ENCODE results near the gene PIGQ.

PIGQ gene

GRCh38 chr16:534135-534534 lies 35.6 kb upstream of the PIGQ start:
- DNase-seq (ENCODE audit: low spot score), result no peak

GRCh38 chr16:534856-535445 lies 34.8 kb upstream of the PIGQ start:
- DNase-seq (ENCODE audit: low spot score), result peak; percentile 50

DNA sequence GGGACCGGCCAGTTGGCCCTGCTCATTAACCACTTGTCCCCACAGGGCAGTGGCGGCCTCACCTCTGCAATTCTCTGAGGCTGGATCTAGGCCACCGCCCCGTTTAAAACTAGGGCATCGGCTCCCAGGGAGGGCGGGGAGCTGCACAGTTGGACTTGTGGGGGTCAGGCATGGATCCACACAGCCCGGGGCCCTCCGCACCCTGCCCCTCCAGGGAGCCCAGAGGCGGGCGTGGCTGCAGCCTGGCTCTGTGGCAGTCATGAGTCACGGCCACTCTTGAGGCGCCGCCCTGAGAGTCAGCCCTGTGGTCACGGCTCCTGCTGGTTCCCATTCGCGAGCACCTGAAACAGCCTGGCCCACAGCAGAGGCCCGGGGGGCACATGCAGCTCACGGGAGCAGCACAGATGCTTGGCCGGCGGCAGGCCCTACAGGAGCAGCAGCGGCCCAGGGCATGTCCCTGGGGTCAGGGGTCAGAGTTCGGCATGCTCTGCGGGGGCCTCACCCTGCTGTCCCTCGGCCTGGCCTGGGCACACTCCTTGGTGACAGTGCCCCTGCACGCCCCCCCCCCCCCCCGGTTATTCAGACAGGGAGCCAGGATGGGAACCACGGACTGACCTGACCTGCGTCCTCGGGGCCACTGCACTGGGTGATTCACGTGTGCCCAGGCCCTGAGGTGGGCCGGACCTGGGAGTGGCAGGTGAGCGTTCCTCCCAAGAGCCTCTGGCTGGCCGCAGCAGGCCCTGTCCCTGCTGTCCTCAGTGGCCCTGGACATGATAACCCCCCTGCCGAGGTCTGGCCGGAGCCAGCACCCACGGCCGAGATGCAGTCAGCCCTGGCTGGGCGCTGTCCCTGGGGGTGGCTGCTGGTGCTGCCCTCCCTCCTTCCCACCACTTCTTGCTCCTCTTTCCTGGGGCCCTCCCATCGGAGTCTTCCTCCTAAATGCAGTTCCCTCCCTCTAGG lies 34.0 kb upstream of the PIGQ start:
- no peak for DNase-seq (ENCODE audit: low spot score)

- DNase-seq (ENCODE audit: low spot score), result no peak
Measured at GRCh38 chr16:536746-537145, 33.0 kb upstream of the PIGQ start.

DNA sequence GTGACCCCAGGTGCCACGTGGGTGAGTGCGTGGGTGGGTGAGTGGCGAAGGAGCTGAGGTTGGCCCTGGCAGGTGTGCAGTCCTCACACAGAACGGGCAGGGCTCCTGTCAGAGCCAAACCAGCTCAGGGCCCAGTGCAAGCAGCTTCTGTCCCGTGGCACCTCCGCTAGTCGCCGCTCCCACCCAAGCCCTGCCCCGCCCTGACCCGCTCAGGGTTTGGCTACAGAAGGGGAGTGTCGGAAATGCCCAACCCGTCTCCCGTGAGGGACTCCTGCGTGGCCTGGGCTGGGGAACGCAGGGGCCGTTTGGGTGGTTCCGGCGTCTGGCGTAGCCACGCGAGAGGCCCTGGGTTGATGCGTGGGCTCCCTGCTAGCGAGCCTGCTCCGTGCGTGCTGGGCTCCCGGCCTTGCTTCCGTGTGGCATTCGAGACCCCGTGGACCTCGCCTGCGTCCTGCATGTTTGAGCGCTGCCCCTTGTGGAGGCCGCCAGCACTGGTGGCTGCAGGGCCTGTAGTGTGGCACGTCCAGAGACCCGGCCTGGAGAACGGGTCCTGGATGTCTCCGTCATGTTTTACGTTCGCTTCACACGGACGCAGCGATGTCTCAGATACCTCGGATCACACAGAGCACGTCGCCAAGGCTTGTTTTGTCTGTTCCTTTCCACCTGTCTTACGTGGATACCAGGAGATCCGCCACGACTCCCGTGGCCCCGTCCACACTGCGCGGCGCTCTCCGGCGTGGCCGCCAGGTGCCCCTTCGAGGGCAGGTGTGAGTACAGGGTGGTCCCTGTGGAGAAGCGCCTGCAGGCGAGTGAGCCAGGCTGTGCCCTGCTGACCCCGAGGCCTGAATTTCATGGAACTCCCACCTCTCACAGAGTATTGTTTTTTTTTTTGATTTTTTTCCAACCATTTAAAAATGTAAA lies 32.1 kb upstream of the PIGQ start:
- DNase-seq (ENCODE audit: low spot score), result no peak

DNA sequence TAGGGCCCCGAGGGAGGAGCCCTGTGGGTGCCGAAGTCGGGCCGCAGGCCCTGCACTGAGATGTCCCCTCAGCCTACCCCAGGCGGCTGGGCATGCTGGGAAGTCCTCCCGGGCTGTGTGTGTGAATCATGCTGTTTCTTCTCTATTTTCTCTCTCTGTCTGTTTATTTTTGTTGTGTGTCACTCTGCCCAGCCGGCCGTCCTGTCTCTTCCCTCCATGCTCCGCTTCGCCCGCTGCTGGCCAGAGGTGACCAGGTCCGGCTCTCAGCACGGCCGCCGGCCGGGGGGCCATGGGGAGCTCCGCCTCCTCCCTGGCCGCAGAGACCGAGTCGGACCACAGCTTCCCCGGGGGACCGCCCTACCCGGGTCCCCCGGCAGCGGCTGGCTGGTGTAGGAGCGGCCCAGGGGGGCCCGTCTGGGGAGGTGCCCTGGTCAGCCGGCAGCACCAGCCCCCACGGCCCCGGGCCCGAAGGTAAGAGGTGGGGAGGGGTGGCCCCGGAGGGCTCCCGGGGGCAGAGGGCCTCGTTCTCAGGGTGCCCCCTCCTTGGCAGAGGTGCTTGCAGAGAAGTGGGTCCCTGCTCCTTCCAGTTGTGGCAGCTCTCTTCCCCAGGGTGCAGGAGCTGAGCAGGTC lies 29.8 kb upstream of the PIGQ start:
- no peak for DNase-seq (ENCODE audit: low spot score)

GRCh38 chr16:540645-541340 lies 29.0 kb upstream of the PIGQ start:
- DNase-seq (ENCODE audit: low spot score), result peak; percentile 41

GRCh38 chr16:543301-544164 lies 26.2 kb upstream of the PIGQ start:
- no peak for DNase-seq (ENCODE audit: low spot score)

- DNase-seq (ENCODE audit: low spot score), result no peak
Measured at GRCh38 chr16:544517-544916, 25.3 kb upstream of the PIGQ start.

GRCh38 chr16:546909-547770 lies 22.6 kb upstream of the PIGQ start:
- DNase-seq (ENCODE audit: low spot score), result peak; percentile 90

DNA sequence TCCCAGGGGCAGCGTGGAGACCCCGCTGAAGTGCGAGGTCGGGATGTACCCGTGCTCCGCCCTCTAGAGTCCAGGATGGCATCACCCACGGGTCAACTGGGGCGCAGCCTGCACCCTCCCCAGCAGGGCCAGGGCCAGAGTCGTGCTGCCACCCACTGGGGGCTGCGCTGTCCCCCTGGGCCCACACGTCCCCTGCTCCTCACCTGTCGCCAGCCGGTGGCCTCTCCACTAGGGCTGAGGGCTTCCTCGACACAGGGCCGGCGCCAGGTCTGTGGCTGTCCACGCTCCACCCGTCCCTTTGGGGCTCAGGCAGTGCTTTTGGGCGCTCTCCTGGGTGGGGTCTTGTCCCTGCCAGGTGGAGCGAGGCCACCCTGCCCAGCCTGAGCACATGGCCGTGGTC lies 21.2 kb upstream of the PIGQ start:
- no peak for DNase-seq (ENCODE audit: low spot score)

DNA sequence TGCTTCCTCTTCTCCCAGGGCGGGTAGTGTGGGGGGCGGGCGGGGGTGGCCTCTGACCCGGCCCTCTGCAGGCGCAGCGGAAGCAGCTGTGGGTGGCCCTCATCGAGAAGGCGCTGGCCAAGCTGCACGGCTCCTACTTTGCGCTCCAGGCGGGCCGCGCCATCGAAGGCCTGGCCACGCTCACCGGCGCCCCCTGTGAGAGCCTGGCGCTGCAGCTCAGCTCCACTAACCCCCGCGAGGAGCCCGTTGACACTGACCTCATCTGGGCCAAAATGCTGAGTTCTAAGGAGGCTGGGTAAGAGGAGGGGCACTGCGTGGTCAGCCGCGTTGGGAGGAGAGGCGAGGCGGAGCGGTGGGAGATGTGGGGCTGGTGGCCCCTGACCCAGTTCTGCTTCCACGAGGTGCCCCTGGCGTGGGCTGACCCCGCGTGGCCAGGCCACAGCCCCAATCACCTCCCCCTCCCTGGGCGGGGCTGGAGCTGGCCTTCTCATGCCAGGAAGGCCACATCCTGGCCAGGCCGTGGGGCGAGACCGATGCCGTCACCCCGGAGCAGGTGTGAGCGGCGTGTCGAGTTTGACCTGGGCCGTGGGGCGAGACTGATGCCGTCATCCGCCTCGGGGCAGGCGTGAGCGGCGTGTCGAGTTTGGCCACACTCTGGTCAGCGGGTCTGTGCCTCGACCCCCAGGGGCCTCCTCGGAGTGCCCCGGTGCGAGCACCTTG lies 20.1 kb upstream of the PIGQ start:
- DNase-seq (ENCODE audit: low spot score), result no peak

- DNase-seq (ENCODE audit: low spot score), result no peak
Measured at GRCh38 chr16:551210-551609, 18.6 kb upstream of the PIGQ start.

GRCh38 chr16:552171-552570 lies 17.6 kb upstream of the PIGQ start:
- no peak for DNase-seq (ENCODE audit: low spot score)

GRCh38 chr16:553601-554296 lies 16.0 kb upstream of the PIGQ start:
- no peak for DNase-seq (ENCODE audit: low spot score)

GRCh38 chr16:554297-554621 lies 15.5 kb upstream of the PIGQ start:
- DNase-seq (ENCODE audit: low spot score), result no peak

DNA sequence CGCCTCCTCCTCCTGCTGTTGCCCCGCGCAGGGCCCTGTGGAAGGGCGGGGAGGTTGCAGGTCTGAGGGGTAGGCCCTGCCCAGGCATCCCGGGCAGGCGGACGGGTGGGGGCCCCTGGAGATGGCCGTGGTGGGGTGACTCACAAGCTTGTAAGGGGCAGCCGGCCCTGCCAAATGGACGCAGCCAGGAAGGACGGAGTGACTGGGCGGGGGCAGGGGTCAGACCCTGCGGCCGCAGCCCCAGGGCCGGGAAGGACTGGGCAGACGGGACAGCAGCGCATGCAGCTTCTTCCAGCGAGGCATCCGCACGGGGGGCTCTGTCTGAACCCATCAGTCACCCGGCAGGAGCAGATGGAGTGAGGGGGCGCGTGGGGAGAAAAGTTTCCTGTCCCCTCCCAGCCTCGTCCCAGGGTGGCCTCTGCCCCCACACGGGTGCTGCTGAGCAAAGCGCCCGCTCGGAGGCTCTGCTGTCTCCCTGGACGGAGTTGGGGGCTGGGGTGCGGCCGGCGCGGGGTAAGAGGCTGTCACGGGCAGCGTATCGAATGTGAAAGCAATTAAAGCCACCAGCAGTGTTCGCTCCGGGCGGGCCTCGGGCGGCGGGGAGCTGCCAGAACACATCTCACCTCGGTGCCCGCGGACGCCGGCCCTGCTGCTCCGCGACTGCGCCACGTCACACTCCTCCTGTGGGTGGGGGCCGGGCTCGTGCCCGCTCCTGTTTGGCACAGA lies 15.0 kb upstream of the PIGQ start:
- DNase-seq (ENCODE audit: low spot score), result no peak

Data from cerebellar cortex (tissue), 1 donor.